HG03025 (cell line): ENCODE results near the gene PRICKLE1.
A peak's percentile ranks its signal among the peaks of the same experiment; 100 is the strongest.

Experiments
- ATAC-seq: cut with Tn5 transposase; IDR thresholded peaks from one replicate; pipeline ENCODE4 v1.9.1; 2021; ENCODE audit warnings: mild to moderate bottlenecking, moderate library complexity; ENCODE audit not compliant: unreplicated experiment, low FRiP score

PRICKLE1 gene

DNA sequence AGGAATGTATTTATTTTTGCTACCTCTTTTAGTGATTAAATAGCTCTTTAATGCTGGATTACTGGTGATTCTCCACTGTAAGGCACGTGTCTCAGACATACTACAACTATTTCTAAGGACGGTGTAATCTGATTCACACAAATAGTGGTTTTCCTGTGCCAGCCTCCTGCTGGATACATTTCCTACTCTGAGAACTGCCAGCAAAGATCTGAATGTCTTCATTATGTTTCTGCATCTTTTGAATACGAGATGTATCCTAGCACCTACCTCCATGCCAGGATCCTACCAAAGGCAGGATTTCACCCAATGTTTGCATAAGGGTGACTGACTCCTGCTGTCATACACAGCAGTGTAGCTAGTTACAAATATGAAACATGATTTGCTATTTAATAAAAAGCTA is 120.6 kb downstream of the PRICKLE1 start:
- ATAC-seq: peak; percentile 8

DNA sequence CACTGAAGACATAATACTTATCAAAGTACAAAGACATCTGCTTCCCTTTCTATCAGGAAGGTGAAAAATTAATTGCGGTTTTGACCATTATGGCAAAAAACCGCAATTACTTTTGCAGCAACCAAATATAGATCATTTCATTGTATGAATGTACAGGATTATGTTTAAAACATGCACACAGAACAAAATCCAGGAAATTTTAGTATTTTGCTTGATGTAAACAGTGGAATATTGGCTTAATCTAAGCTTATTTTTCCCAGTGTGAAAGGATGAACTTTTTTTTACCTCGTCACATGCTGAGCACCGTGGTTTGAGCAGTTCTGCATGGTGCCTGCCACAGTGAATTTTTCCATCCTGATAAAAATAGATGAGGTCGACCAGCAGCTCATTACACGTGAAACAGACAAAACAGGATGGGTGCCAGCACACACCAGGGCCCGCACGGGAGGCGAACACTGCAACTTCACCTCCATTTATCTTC is 121.2 kb downstream of the PRICKLE1 start:
- no peak for ATAC-seq

DNA sequence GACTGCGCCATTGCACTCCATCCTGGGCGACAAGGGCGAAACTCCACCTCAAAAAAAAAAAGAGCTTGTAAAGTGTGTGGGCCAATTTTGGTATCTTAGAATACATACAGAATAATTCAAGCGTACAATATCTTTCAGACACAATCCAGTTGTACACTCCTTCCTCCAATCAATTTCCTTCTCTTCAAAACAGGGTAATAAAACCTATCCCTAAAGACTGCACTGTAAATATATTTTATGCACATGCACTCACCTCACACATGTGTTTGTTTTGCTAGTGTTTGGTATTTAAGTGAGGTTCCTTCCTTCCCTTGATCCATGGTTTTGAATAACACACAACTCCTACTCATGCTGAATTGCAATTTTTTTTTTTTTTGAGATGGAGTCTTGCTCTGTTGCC is 125.9 kb downstream of the PRICKLE1 start:
- no peak for ATAC-seq

DNA sequence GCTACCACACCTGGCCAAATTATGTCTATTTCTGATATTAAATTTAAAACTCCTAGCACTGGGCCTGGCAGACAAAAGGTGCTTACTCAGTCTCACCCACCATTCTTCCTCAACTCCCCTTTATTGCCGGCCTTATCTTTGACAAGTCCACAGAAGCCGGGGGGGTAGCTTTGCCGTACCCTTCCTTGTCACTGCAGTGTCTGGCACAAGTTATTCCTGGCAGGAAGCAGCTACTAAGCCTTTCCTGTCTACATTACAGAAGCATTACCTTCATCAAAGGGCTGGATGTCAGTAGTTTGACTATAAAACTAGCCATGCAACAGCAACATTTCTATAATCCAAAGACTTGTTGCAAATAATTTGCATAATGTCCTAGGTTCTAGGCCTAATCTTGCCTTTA is 127.1 kb downstream of the PRICKLE1 start:
- ATAC-seq: no peak

DNA sequence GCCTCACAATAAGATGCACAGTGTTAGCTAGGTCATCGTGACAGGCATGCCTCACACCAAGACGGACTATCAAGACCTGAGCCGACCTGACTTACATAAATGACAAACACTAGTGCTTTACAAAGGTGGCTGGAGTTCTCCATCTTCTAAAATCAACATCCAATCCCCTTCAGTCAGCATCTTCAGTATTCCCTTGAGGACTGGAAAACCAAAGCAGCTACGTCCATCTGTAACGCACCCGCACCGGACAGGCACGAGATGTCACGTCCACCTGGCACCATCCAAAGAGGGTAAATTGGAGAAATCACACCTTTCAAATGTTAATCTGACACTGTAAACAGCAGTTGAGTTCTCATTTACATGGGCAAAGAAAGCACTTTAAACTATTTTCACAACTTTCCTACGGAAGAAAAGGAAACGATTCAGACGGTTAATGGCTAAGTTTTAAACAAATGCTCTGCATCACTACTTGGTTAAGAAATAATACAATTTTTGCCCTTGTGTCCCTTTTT is 130.2 kb downstream of the PRICKLE1 start:
- ATAC-seq: no peak

DNA sequence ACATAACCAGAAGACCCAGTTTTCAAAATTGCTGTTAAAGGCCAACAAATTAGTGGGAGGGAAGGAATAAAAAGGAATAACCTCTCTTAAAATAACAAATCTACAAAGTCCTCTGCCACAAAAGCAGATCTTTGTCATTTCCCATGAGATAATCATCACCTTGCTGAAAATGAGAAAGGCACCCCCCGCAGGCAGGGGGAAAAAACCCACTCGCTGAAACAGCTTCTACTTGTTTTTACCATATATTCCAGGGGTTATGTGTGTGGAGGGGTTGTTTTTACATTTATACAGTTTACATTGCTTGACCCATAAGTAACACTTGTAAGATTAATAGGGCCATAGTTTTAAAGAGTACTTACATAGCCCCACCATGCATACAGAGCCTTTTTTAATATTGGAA is 131.0 kb downstream of the PRICKLE1 start:
- no peak for ATAC-seq

DNA sequence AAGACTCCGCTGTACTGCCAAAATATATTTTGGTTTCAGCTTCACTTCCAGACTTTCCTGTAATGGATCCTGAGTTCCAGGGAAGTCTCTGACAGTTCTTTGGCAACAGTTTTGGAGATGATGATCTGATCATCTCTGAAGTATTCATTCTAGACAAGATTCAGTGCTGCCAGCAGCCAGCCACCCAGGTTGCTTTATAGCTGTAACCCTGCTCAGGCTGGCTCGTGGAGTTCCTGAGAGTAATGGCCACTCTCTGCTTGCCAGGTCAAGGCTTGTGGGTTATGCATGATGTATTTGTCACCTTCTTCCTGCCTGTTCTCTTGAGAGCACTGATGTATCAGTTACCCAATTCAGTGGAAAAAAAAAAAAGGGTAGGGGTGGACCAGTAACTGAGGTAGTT is 139.3 kb downstream of the PRICKLE1 start:
- ATAC-seq: no peak

DNA sequence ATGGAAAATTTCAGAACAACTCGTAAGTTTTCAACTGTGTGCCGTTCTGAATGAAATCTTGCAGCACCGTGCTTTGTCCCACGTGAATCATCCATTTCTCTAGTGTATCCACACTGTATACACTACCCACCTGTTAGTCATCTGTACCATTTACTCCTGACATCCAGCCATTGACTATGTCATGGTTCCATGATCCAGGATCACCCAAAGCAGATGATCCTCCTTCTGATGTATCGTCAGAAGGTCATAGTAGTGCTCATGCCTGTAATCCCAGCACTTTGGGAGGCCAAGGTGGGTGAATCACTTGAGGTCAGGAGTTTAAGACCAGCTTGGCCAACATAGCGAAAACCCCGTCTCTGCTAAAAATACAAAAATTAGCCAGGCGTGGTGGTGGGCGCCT is 140.7 kb downstream of the PRICKLE1 start:
- ATAC-seq: no peak

DNA sequence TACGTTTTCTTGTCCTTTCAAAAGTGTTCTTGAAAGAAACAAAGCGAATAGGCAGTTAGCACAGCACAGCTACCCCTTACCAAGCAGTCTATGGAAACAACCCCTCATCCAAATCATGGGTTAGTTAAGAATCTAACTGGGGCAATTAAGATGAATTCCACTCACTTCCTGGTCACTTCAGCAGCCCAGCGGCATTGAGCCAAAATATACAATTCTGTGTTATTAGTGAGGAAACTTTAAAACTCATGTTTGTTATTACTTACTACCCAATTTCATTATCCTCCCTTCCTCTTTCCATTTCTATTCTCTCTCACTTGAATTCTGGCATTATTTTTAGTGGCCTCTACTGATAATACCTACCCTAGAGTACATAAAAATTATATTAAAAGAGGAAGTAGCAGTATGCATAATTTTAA is 142.2 kb downstream of the PRICKLE1 start:
- no peak for ATAC-seq

DNA sequence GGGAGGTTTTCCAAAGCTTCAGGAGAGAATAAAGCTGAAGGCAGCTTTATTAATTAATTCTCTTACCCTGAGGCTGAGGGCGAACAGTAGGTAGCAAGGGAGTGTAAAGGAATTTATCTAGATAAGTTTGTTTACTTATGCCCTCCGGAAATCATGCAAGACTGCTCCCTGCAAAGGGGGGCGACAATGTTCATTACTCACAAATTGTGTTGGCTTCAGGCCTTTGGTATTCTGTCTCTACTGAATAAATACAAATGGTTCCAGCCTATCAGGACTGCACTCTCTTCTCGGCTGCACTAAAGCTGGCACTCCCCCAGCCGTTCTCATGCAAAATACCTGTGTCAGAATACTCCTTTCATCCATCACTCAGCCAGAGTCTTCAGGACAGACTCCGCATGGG is 142.8 kb downstream of the PRICKLE1 start:
- ATAC-seq: no peak

DNA sequence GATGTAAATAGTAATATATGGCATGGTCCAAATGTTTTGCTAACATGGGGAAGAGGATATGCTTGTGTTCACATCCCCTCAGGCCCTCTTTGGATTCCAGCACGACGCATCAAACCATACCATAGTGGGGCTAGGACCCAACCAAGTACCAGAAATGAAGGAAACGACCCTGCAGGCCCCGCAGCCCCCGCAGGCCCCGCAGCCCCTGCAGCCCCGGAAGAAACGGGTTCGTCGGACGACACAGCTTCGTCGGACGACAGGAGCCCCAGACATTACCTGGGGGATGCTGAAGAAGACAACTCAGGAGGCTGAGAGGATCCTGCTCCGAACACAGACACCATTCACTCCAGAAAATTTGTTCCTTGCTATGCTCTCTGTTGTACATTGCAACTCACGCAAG is 143.7 kb downstream of the PRICKLE1 start:
- ATAC-seq: no peak

DNA sequence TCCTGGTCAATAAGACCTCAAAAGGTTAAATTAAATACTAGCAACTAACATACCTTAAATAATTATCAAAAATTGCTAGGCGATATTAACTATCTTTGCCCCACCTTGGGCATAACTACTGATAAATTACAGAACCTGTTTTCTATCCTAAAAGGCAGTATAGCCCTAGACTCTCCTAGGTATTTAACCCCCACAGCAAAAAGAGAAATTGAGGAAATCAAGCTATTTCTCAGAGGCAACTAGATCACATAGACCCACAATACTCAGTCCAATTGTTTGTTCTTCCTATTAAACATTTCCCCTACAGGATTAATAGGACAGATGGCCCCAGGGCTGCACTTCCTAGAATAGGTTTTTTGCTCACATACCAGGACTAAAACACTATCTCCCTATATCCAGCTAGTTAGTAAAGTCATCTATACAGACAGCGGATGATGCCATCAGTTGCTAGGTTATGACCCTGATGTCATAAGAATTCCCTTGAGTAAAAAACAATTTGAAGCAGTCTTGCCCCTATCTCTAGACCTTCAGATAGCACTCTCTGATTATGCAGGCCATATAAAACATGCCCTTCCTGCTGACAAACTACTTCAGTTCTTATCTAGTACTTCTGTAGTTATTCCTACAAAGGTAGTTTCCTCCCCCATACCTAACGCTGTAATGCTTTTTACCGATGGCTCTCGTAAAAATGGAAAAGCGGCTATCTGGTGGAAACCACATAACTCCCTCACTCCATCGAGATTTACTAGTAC is 145.2 kb downstream of the PRICKLE1 start:
- no peak for ATAC-seq

DNA sequence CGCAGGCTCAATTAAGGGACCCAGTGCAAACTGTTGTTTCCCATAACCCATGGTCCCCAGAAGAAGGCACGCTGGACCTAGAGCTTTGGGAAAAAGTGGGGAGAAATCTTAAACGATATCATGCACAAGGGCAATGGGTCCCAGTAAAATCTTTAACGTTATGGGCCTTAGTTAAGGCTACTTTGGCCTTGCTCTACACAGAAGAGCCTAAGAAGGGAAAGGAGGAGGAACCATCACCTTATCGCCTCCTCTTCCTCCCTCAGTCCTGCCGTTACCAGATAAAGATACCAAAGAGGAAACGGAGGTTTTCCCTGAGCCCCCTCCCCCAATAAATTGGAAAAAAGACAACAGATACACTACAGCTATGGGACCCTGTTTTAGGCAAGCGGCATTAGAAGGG is 146.7 kb downstream of the PRICKLE1 start:
- no peak for ATAC-seq

DNA sequence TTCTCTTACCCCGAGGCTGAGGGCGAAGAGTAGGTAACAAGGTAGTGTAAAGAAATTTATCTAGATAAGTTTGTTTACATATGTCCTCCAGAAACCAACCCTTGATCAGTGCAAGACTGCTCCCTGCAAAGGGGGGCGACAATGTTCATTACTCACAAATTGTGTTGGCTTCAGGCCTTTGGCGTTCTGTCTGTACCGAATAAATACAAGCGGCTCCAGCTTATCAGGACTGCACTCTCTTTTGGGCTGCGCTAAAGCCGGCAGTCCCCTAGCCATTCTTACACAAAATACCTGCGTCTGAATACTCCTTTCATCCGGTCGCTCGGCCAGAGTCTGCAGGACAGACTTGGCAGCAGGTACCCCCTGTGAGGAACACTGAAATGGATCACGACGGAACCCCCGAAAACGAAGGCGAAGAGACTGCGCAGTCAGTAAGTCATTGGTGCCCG is 147.2 kb downstream of the PRICKLE1 start:
- ATAC-seq: no peak

DNA sequence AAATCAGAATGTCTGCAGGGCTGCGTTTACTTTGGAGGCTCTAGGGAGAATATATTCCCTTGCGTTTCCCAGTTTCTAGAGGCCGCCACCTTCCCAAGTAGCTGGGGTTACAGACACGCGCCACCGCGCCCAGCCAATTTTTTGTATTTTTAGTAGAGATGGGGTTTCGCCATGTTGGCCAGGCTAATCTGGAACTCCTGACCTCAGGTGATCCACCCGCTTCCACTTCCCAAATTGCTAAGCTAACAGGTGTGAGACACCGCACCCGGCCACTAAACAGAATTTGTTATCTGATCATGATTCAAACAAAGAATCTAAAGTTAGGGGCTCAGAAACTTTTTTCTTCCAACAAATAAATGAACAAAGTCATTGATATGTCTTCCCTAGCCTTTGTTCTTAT is 148.9 kb downstream of the PRICKLE1 start:
- ATAC-seq: no peak

DNA sequence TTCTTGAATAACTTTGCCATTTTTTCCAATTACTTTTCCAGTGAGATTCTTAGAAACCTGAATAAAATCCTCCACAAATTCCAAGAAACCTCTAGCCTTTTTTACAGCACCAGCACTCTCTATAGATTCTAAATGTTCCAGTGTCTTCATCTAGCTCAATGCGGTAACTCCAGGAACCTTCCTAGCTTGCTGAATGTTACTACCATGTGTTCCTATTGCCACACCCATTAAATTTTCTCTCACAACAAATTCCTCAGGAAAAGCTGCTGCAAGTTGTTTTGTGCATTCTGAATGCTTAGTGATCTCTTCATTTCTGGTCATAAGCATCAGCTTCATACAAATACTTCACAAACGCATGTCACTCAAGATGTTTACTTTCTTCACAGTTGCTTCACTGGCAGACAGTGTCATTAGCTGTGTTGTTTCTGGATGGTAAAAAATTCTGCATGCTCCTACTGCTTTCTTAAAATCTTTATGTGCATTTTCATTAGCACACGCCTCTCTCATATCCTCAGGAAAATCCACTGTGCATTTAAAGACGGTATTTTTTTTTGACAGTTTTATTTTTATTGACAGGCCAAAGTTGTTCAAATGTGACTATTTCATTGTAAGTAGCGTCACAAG is 156.9 kb downstream of the PRICKLE1 start:
- no peak for ATAC-seq

DNA sequence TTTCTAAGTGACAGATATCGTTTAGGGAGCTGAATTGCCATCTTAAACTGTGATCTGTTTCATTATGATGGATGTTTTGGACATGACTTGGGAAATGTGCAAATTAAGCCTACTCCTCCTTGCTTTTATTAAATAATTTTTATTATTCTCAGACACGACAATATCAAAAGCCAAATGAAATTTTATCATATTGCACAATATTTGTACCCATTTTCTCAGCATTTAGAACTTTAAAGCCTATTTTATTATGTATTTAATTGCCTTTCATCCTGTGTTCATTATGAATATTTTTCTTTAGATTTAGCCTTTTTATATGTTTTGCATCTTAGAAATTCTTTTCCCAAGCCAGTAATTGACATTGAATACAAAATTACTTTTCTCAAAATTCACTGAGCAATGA is 160.7 kb downstream of the PRICKLE1 start:
- no peak for ATAC-seq

DNA sequence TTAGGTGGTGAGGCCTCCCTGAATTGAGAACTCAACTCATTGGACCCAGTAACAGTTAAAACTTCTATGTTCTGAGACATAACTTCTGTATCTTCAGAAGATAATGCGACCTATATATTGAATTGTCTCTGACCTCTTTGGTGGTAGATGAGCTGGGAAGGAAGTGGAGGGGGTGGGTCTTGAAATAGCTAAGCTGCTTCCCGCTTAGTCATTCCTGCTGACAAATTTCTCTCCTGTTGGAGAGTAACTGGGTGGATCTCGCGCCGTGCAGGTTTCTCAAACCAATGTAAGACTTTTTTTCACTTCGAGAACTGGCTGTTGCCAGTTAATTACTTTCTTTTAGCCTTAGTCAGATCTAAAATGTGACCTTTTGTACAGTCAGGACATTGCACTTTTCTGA is 162.8 kb downstream of the PRICKLE1 start:
- ATAC-seq: no peak

DNA sequence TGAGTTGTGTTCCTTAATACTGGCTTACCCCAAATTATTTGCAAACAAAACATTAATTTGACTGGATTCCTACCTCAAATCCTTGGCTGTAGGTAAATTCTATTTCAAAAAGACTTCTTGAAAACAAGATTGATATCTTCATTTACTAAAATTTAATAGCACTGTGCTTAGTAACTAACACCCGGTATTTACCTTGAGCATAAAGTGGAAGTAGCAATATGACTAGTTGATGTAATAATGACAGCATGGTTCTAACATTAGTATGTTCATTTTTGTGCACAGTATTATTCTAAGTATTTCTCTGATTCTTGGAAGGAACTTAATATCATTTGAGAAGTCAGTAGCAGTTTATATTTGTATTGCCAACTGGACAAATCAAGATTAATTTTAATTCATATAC is 166.8 kb downstream of the PRICKLE1 start:
- no peak for ATAC-seq

DNA sequence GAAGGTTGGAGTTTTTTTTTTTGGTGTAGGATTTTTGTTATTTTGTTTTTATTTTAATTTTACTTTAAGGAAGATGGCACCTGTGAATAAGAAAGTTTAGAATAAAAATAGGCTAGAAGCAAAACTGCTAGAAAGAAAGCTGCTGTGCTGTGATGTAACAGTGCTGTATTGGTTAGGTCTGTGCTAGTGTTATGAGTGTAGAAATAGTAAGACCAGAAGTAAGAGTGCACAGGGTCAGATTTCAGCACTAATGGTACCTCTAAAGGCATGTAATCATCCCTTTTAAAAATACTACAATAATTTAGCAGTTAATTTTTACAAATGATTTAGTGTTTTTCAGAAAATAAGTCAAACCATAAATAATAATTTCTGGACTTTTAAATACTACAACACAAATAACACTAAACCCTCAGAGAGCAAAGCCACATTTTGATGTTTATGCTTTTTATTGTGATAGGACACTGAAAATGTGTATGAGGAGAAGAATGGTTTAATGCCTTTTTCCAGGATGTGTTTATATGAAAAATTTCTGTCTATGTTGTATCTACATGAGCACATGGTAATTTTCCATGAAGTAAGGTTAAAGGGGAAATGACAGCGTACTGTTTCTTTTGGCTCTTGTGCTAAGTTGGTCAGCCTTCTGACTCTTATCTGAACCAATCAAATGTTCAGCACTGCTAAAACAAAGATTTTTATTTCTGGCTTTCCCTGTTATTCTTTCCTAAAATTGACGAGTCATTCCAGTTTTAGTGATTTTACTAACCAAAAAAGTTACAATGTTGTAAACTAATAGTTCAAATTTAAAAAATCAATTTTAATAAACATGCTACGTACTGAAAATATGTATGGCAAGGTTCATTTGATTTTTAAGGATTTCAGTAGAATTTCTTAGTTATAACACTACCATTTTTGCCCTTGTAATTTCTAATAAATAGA is 167.4 kb downstream of the PRICKLE1 start:
- peak; percentile 89 for ATAC-seq

DNA sequence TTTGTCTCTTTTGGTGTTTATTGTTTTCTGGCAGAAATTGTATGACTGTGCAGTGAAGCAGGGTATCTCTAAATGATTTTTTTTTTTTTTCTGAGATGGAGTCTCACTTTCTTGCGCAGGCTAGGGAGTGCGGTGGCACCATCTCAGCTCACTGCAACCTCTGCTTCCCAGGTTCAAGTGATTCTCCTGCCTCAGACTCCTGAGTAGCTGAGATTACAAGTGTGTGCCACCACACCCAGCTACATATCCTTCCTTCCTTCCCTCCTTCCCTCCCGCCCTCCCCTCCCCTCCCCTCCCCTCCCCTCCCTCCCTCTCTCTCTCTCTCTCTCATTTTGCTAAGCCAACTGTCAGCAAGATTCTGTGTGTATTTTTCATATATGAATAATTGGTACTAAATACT is 169.2 kb downstream of the PRICKLE1 start:
- no peak for ATAC-seq
